ACHN (cell line): ENCODE data around the gene ZEB2.

Experiments used
- DNase-seq: peaks from one replicate; pipeline ENCODE4 v3.0.0-alpha.2; 2015
- in situ Hi-C: cut with HindIII; loops from 2 replicates; pipeline ENCODE4 v1.10.0; 2017; ENCODE audit warnings: low sequenced_read_pairs, low pct_ligation_motif_present, low pct_unique_long_range_greater_than_20kb

ZEB2 gene

DNA sequence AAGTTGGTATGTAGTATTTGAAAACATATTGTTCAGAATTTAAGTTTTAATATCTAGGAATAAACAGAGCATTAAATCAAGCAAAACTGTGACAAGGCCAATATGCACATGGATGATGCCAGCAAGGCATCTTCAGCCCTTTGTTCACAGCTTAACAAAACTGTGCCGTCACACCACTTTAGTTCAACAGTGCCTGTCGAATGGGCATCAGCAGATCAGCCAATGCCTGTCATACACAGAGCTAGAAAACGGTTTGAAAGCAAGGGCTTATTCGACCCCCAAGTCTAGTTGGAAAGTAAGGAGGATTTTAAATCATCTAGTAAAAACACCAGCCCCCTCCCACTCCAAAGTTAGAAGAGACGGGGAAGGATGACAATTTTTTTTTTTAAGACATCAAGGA lies 16.7 kb downstream of the ZEB2 start:
- DNase-seq, result no peak
- in situ Hi-C loops, result no loop called here

DNA sequence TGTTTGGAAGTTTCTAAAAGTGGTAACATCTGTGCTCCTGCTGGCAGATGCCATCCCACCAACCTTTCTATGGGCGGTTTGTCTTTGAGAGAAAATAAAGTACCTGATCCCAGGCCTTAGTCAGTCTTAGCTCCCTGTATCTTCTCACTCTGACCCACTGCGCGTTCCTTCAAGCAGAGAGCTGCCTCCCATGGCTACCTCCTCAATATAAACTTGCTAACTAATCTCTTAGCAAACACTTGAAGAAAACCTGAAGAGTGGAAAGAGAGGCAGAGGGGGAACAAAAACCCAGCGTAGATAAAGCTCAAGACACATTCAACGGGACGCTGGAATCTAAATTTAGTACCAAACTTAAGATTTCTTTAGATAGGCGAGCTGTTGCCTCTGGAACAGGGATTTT lies 17.6 kb downstream of the ZEB2 start:
- no peak for DNase-seq
- in situ Hi-C loops, result no loop called here

DNA sequence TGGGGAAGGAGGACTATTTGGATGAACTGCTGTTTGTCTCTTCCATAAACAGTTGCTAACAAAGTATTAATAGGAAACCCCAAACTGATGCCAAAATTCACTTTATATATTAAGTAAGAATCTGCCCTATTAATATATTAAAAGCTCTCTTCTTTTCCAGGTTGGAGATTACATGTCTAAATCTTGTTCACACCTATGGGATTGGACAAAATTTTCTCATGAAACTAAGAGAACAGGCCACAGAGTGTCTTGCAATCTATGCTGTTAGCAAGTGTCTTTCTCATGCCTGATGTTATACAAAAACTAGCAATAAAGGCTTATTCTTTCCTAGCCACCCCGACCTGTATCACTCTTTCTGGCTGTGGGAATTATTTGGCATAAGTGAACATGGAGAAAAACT lies 18.3 kb downstream of the ZEB2 start:
- in situ Hi-C loops, result no loop called here
- DNase-seq, result no peak

DNA sequence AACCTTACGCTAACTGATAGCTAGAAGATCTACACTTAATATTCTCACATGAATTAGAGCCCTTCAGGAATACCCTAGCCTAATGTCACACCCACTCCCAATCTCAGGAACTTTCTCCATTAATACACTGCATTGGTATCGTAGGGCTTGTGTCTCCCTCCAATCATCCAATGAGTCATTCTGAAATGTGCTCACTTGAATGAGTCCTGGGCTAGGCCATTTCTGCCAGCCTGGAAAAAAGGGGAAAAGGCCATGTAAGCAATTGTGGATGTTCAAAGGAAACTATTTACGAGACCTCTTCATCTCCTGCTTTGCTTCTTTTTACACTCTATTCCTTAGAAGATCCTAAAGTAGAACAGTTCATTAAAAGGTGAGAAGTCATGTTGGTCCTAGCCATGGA lies 18.8 kb downstream of the ZEB2 start:
- in situ Hi-C loops, result no loop called here

DNA sequence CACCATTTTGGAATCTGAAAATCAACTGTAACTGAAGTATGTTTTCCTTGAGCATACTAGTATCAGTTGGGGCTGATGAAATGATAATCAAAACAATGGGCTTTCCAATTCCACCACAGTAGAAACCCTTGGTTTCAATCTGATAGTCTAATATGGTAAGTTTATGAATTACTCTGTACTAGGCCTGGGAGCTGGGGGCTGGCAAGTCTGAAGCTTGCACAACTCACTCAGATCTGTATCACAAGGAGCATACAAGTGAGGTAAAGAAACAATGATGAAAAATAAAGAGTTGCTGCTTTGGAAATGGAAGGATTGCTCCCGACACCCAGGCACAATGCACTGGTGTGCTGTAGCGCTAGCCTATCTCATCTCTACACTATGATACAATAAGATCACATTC lies 19.4 kb downstream of the ZEB2 start:
- in situ Hi-C loops, result no loop called here
- no peak for DNase-seq

More for the DNA sequence above, 18.8 kb downstream of the ZEB2 start:
- DNase-seq, result peak; percentile 79

DNA sequence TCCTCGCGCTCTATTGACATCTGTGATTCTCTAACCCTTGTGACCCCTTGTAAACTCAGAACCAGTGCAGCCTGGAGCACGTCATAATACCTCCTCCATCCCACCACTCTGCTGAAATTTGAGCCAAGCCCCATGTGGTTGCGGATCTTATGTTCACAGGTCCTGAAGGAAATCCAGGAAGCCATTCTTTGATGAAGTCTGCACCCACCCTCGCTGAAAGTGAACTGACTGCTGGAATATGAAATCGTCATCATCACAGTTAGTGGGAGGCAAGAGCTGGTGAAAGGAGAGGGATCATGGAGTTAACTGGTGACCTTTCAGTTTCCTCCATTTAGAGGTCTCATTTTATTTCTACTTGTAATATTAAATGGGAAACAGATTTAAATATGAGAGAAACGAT lies 21.6 kb downstream of the ZEB2 start:
- in situ Hi-C loops, result no loop called here
- DNase-seq, result no peak

DNA sequence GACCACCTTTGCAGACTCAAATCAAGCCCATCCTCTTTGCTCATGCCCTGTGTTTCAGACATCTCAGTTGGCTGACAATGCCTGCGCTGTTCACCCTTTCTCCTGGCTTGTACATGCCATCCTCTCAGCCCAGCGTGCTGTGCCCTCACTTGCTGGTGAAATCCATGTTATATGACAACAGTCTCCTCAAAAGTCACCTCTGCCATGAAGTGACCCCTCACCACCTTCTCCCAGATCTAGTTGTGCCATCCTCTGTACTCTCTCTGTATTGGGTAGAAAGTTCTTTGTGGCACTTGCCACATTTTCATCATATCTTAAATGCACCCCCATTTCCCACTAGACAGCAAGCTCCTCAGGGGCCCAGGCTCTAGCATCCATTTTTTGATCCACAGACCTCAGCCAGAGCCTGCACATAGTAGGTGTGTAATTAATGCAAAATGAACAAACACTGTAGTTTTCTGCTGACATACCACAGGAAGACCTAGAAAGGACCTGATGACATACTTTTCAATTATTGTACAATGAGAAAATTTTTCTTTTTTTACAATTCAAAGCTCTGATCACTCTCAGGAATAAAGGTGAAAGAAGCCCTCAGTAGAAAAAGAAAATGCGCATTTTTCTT lies 22.8 kb downstream of the ZEB2 start:
- in situ Hi-C loops, result no loop called here
- DNase-seq, result no peak

DNA sequence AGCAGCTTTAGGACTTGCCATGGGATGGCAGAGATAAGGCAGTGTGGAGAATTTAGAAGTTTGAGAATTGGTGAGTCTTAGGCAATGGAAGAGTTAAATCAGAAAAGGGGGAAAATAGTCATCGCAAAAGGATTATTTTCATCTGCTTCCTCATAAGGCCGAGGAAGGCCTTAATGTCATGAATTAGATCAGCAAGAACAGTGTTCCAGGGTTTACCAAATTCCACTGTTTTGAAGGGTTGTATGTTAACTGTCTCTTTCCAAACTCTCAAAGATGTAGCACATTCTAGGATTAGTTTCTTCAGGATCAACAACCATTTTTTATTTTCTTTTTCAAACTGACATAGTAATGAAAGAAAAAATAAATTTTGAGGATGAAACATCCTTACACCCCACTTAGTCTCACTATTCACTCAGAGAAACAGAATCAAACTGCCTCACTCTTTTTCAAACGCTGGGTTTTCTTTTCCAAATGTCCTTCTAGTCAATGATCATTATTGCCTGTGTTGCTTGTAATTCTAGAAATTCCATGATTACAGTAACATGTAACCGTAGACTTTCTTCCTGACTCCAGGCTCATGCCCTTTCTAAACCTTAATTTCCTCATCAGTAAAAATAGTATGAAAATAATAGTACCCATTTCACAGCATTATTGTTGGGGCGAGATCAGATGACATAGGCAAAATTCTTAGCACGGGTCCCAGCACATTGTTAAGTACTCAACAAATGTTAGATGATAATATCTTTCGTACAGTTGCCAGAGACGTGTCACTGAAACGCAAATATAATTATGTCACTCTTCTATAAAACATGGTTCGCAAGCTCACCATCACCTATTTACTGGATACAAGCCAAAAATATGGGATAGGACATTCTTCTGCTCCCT lies 23.6 kb downstream of the ZEB2 start:
- DNase-seq, result no peak
- in situ Hi-C loops, result no loop called here

DNA sequence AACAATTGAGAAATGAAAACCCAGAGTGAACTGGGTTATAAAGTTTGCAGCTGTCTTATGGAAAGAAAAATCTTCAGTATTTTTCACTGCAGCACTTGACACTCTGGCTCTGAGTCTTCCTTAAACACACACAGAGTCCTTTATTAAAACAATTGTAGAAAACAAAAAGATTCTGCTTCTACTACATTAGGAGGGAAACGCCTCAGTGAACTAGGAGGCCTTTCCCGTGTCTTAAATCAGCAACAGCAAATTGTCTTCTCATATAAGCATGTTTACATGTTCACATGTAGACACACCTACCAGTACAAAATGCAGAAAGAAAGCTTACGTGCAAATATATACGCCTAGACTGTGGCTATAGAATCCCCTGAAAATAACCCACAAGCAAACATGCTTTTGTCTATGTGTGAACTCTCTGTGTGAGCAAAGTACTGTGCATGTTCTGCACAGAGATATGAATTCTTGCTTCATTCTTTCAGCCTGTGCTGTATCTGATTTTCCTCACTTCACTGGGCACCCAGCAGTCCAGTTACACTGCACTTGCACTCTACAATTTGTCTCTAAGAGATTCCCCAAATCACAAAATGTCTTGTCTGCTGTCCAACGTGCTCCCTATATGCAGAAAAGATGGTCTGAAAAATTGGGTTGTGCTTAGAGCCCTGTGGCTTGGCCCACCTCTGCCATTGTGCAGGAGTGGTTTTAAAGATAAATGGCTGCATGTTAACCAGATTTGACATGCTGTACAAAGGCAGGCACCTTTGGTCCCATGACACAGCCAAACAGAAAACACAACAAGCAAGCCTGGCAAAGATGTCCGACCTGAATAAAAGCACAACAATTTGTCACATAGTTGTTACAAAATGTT lies 24.5 kb downstream of the ZEB2 start:
- no peak for DNase-seq
- in situ Hi-C loops, result no loop called here

DNA sequence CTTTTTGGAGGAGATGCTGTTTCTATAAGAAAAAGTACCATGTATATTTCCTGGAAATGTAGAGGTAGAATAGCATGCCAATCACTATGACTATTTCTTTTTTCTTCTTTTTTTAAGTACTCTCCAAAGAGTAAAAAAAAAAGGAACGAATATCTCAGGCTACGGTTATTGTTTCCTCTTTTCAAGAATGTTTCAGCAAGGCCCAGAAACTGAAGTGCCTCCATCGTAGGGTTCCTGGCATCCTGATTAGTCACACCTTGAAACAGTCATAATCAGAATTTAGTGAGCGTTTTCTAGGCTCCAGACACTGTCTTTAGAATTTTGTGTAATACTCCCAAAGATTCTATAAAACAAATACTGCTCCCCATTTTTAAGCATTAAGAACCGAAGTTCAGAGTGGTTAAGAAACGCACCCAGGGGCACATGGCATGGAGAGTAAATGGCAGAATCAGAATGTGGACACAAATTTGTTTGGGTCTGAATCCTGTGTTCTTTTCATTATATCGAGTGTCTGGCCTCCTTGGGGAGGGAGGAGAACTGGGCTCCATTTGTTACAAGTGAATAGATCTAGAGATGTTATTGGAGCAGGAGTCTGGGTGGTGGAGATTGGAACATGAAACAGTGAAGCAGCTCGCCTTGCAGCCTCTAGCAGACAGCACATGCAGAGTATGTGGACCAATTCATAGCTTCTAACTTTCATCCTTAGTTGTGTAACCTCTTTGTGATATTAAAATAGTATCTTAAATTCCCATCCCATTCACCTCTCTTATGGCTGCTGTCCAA lies 26.7 kb downstream of the ZEB2 start:
- DNase-seq, result no peak
- in situ Hi-C loops, result no loop called here

DNA sequence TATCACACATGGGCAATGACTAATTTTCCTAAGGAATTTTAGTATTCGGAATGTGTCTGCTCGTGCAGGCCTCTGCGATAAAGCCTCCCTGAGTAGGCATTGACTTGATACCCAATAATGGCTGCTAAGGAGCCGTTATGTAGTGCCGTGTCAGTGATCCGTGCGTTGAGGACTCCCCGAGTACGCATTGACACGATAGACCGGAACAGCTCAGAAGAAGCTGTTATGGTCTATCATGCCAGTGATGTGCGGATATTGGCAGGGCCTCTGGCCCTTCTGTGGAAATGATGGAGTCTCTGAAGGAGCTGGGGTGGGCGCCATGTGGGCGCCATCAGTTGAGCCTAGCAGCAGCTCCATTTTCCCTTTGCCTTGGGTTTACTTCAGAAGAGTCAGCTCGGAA lies 29.1 kb downstream of the ZEB2 start:
- in situ Hi-C loops, result no loop called here
- DNase-seq, result no peak

DNA sequence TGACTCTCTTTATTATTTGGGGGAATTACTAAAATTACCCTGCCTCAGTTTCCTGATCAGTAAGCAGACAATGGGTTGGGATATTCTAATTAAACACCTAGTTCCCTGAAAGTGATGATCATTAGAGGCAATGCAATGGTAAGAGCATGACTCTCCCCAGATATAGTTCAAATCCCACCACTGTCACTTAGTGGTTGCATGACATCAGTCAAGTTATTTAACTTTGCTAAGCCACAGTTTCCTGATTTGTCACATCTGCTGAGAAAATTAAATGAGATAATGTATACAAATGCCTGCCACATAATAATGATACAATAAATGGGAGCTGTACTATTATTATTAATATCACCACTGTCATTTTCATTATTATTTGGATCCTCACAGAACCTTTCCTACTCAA lies 29.9 kb downstream of the ZEB2 start:
- DNase-seq, result no peak
- in situ Hi-C loops, result no loop called here

DNA sequence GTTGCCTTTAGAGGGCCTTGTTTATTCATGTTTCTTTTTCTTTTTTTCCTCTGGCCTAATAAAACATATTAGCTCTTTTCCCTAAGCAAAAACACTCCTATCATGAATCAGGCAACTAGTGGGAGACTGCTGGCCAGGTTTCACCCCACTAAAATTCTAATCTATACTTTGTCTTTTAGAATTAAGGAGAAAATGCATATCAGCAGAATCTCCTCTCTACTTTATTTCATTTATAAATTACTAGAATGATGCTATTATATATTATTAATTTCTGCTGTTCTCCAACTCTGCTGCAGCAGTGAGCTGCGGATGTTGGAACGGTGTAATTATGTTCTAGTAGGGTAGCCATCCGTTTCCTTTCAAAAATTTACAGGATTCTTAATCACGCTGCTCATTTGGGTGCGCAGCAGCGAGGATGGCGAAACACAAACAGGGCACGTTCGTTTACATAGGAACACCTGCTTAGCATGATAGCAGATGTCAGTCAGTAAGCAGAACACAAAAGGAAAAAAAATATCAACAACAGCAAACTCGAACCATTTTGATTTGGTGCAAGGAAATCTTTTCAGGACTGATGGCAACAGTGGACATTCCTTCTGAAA lies 30.5 kb downstream of the ZEB2 start:
- DNase-seq, result no peak
- in situ Hi-C loops, result no loop called here

DNA sequence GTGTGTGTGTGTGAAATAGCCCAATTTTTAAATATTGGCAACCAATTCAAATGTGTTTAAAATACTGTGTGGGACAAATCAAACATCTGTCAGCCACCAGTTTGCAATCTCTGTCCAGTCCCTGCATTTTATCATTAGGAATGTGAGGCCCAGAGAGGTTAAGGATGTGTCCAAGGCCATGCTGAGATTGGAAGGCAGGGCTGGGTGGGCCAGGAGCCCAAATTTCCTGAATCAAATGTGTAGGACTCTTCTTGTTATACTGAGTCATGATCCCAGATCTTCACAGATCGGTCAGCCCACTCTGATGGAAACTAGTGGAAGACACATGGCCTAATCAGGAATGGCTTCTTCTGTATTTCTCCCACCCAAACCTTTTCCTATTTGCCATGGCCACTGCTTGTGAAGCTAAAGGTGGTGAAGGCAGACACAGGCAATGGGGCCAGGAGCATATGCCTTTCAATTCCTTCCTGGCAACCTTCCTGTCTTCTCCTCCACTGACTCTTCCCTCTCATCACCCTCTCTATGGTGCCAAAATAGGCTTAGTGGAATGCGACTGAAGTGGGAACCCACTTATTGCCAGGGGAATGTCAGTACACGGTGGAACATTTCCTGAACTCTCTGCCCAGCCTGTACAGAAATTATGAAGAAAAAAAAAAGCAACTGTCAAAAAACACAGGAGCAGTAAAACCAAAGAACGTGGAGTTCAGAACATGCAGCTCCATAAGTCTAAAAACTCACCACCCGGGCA lies 35.5 kb downstream of the ZEB2 start:
- DNase-seq, result no peak
- in situ Hi-C loops, result no loop called here

DNA sequence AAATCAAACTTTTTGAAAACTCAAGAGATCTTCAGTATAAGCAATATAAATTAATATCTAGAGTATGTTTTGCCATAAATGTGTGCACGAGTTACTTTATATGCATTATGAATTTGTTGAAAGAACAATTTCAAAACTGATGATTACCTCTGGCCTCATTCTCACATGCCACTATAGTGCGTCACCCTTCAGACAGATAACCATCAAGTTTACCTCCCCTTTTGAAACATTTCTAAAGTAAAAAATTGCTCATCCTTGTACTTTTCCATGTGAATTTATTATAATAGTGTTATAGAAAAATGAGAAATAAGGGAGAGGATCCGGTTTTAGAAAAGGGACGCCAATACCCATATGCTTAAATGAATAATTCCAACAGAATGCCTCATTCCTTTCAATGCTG lies 38.3 kb downstream of the ZEB2 start:
- in situ Hi-C loops, result no loop called here
- no peak for DNase-seq

DNA sequence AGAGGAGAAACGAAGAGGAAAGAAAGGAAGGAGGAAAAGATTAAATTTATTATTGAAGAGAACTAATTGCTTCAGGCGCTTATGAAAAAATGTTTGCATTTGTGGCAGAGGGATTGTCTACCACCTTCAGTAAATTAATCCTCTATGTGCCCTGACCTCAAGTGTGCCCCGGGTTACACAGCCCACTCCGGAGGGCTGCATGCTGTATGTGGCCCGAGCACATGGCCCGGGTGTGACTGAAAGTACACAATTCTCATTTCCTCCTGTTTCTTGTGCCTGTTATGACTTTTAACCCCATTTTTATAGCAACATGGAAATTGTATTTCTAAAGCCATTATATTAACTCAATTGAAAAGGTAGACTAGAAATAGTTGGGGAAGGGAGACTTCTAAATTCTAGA lies 38.8 kb downstream of the ZEB2 start:
- in situ Hi-C loops, result no loop called here
- no peak for DNase-seq

DNA sequence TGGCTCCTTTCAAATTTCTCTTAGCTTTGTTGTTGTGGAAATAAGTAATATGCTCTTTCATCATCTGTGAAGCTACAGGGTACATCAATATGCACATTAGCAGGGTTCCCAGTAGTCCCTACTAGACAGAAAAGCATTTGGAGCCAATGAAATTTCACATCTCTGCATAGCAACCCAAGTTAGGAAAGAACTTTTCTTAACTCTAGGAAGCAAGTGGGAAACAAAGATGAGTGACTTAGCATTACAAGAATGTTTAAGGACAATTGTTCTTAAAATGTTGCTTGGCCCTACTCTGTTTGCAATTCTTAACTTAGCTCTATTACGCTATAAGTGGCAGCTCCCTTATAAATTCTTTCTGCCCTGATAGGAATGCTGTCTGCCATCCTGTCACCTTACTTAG lies 39.6 kb downstream of the ZEB2 start:
- no peak for DNase-seq
- in situ Hi-C loops, result no loop called here

DNA sequence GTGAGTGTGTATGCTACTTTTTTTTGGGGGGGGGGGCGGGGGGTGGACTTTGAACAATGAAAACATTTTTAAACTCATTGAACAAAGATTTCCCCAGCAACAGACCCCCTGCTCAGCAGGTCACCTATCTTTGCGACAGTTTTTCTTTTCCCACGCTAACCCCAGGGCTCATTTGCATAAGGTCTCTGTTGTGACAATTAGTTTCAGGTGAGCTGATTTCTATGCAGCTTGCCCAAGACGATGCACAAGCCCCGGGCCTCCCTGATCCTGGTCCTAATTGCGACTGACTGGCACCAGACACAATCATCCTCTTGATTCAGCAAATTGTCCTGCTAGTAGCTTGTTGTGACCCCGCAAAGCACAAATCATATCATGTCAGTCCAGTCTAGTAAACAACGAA lies 40.3 kb downstream of the ZEB2 start:
- in situ Hi-C loops, result no loop called here
- no peak for DNase-seq
